HCT116 (cell line): Measurements from ENCODE around the gene WDR88.

ENCODE experiments used
- CTCF ChIP-seq, 3 experiments: fragments of 200-600 bp in 1 of 3; sonication (generic) in 1 of 3; IDR thresholded peaks in 2 of 3; conservative IDR thresholded peaks in 1 of 3; 2 replicates each; pipeline ENCODE4 v1.5.1; 2012 to 2017; ENCODE audit warnings: low read depth in 2 of 3, low read length in 2 of 3, antibody characterized with exemption in 1 of 3, borderline replicate concordance in 1 of 3, control low read depth in 1 of 3, mild to moderate bottlenecking in 1 of 3, mixed read lengths in 1 of 3, mixed run types in 1 of 3, moderate library complexity in 1 of 3; ENCODE audit not compliant: insufficient read depth in 1 of 3
- EGR1 ChIP-seq: IDR thresholded peaks from 2 replicates; pipeline ENCODE4 v1.6.1; 2012; ENCODE audit warnings: low read depth
- EZH2 ChIP-seq: fragments of 200-600 bp; sonication (generic); IDR thresholded peaks from 2 replicates; pipeline ENCODE4 v1.6.1; 2017; ENCODE audit warnings: antibody characterized with exemption, mixed run types
- EZH2phosphoT487 ChIP-seq: fragments of 200-600 bp; IDR thresholded peaks from 2 replicates; pipeline ENCODE4 v1.6.1; 2018; ENCODE audit warnings: antibody characterized with exemption, borderline replicate concordance
- JUND ChIP-seq: IDR thresholded peaks from 2 replicates; pipeline ENCODE4 v1.6.1; 2012
- POLR2A ChIP-seq: IDR thresholded peaks from 2 replicates; pipeline ENCODE4 v1.7.0; 2011; ENCODE audit warnings: borderline replicate concordance; ENCODE audit not compliant: insufficient read depth, insufficient read length; ENCODE audit errors: extremely low read depth
- POLR2AphosphoS5 ChIP-seq: IDR thresholded peaks from 2 replicates; pipeline ENCODE4 v1.6.1; 2011; ENCODE audit warnings: mild to moderate bottlenecking, low read depth, low read length, moderate library complexity
- RAD21 ChIP-seq: IDR thresholded peaks from 2 replicates; pipeline ENCODE4 v1.6.1; 2012; ENCODE audit warnings: low read depth, mild to moderate bottlenecking
- REST ChIP-seq: IDR thresholded peaks from 2 replicates; pipeline ENCODE4 v1.6.1; 2012; ENCODE audit warnings: low read depth
- SRF ChIP-seq: IDR thresholded peaks from 2 replicates; pipeline ENCODE4 v1.6.1; 2012; ENCODE audit warnings: low read depth
- TCF7L2 ChIP-seq: IDR thresholded peaks from 2 replicates; pipeline ENCODE4 v1.7.0; 2011; ENCODE audit warnings: borderline replicate concordance, inconsistent platforms; ENCODE audit not compliant: insufficient read depth, insufficient read length; ENCODE audit errors: extremely low read depth
- YY1 ChIP-seq: IDR thresholded peaks from 2 replicates; pipeline ENCODE4 v1.6.1; 2011; ENCODE audit warnings: low read length, low read depth, moderate library complexity, mild to moderate bottlenecking; ENCODE audit not compliant: insufficient replicate concordance; ENCODE audit errors: extremely low read depth
- ZNF274 ChIP-seq: fragments of 200-500 bp; sonication (Bioruptor generic); IDR thresholded peaks from 2 replicates; pipeline ENCODE4 v1.6.1; 2014; ENCODE audit warnings: mild to moderate bottlenecking, low read depth, low read length, inconsistent platforms

- no peak for TF ChIP-seq TCF7L2
- peak in 2 of 3 experiments; percentile 44 to 61; a peak in 4 of 6 replicates for TF ChIP-seq CTCF (IDR thresholded peaks at IDR 0.05 in 2 of 3, conservative IDR thresholded peaks at IDR 0.05 in 1 of 3; ENCODE audit: borderline replicate concordance in 1 of 3, insufficient read depth in 1 of 3, low read depth in 2 of 3, low read length in 2 of 3)
- TF ChIP-seq RAD21 = no peak
- TF ChIP-seq EGR1 = no peak
- no peak for TF ChIP-seq EZH2
- no peak for TF ChIP-seq SRF
- no peak for TF ChIP-seq POLR2A
- no peak for TF ChIP-seq EZH2phosphoT487
- TF ChIP-seq ZNF274 = no peak
- no peak for TF ChIP-seq YY1
- no peak for TF ChIP-seq REST
- TF ChIP-seq JUND = no peak
- TF ChIP-seq POLR2AphosphoS5 = no peak
These were observed 60.1 kb downstream of the WDR88 start for GRCh38 chr19:33192010-33192409.
